ENCODE data around the gene PALLD.

GRCh38 chr4:168562041-168562571, 65.3 kb downstream of the PALLD start:
- TF ChIP-seq CTCF (IDR thresholded peaks at IDR 0.05) (no peak), POLR2A (IDR thresholded peaks at IDR 0.05) (no peak)

All from esophagus squamous epithelium (tissue), 4 donors.